ENCODE results near the gene PAPLN. TPM values are rescaled to one million over a fixed set of nuclear protein-coding genes. Genes with fewer than 3 reads are reported as not detected.
A peak's percentile ranks its signal among the peaks of the same experiment; 100 is the strongest.

The PAPLN gene
- total RNA-seq, 1 experiment from 2014 or later = 0.40 TPM

- ATAC-seq (peak; percentile 82), DNase-seq (peak; percentile 90)
- Histone ChIP-seq H3K9me2 (replicated peaks; ENCODE audit: low read length) (no peaks in the 10 kb centered on the region), H3K27ac (ENCODE audit: low read length) (no peak overlapping the region), H3K4me2 (ENCODE audit: low read length) (peak overlapping the region; percentile 91), H2AFZ (ENCODE audit: low read length) (peak overlapping the region; percentile 65), H3K9me3 (ENCODE audit: low read length) (no peaks in the 10 kb centered on the region), H3F3A (ENCODE audit: low read length, unreplicated experiment) (no peaks in the 10 kb centered on the region), H3K36me3 (ENCODE audit: low read depth, low read length) (no peaks in the 10 kb centered on the region), H3K4me3 (ENCODE audit: low read length) (peak overlapping the region; percentile 62), H3K27me3 (ENCODE audit: low read length) (peaks cover 56% of the 10 kb centered on the region), H3K9ac (ENCODE audit: low read length) (no peak overlapping the region), H4K20me1 (ENCODE audit: low read length) (peaks cover 5% of the 10 kb centered on the region; the same call in 1 of the 2 replicates), H3K4me1 (ENCODE audit: insufficient read depth, low read length) (peaks cover 30% of the 10 kb centered on the region), H3K79me2 (ENCODE audit: low read length) (no peaks in the 10 kb centered on the region)
- POLR2A ChIA-PET (ENCODE audit: unreplicated experiment) = no interaction called here
- intact Hi-C loops (cut with micrococcal nuclease) = loop anchor here (1.0 to 2.0 kb wide), 4 partner anchors 28 to 180 kb away; partner anchors contain the start of gene RBM25
- BruUV-seq (replicated peaks) = no TSS peak
- CTCF ChIA-PET = interaction anchor here (0.5 to 1.7 kb wide), 4 partner anchors 46 to 333 kb away, joined by 3 to 6 read pairs (median 4); no protein-coding TSS in a partner anchor
- TF ChIP-seq EZH2 (IDR thresholded peaks at IDR 0.05; ENCODE audit: low read length, unreplicated experiment) (no peak), EZH2phosphoT487 (IDR thresholded peaks at IDR 0.05; ENCODE audit: borderline replicate concordance, low read length) (no peak), CTCF (conservative IDR thresholded peaks at IDR 0.05; ENCODE audit: low read depth, low read length) (no peak)
Observed at GRCh38 chr14:73238424-73238852, 1.1 kb downstream of the PAPLN start.

GRCh38 chr14:73238941-73239340, 1.6 kb downstream of the PAPLN start:
- peak overlapping the region; percentile 62 for H3K4me3 ChIP-seq (ENCODE audit: low read length)
- H2AFZ ChIP-seq (ENCODE audit: low read length) = peak overlapping the region; percentile 77; the same call in 1 of the 2 replicates
- POLR2A ChIA-PET (ENCODE audit: unreplicated experiment) = interaction anchor here (0.6 kb wide), 1 partner anchor 117 kb away, joined by 3 read pairs; no protein-coding TSS in a partner anchor
- CTCF ChIA-PET = interaction anchor here (0.5 to 1.7 kb wide), 4 partner anchors 45 to 332 kb away, joined by 3 to 6 read pairs (median 4); no protein-coding TSS in a partner anchor
- ATAC-seq (peak; percentile 48), DNase-seq (no peak)
- no peak overlapping the region for H3K27ac ChIP-seq (ENCODE audit: low read length)
- no peaks in the 10 kb centered on the region for H3F3A ChIP-seq (ENCODE audit: low read length, unreplicated experiment)
- no TSS peak for BruUV-seq (replicated peaks)
- no peaks in the 10 kb centered on the region for H3K9me3 ChIP-seq (ENCODE audit: low read length)
- H3K27me3 ChIP-seq (ENCODE audit: low read length) = peaks cover 55% of the 10 kb centered on the region
- H3K36me3 ChIP-seq (ENCODE audit: low read depth, low read length) = no peaks in the 10 kb centered on the region
- no peak for TF ChIP-seq CTCF (conservative IDR thresholded peaks at IDR 0.05; ENCODE audit: low read depth, low read length)
- TF ChIP-seq EZH2 (IDR thresholded peaks at IDR 0.05; ENCODE audit: low read length, unreplicated experiment) = no peak
- TF ChIP-seq EZH2phosphoT487 (IDR thresholded peaks at IDR 0.05; ENCODE audit: borderline replicate concordance, low read length) = no peak
- H3K9me2 ChIP-seq (replicated peaks; ENCODE audit: low read length) = no peaks in the 10 kb centered on the region
- intact Hi-C loops (cut with micrococcal nuclease) = loop anchor here (1.0 to 2.0 kb wide), 4 partner anchors 29 to 180 kb away; partner anchors contain the start of gene RBM25
- peak overlapping the region; percentile 91 for H3K4me2 ChIP-seq (ENCODE audit: low read length)
- no peak overlapping the region for H3K9ac ChIP-seq (ENCODE audit: low read length)
- H4K20me1 ChIP-seq (ENCODE audit: low read length) = peaks cover 5% of the 10 kb centered on the region; the same call in 1 of the 2 replicates
- H3K4me1 ChIP-seq (ENCODE audit: insufficient read depth, low read length) = peaks cover 30% of the 10 kb centered on the region
- no peaks in the 10 kb centered on the region for H3K79me2 ChIP-seq (ENCODE audit: low read length)
